ENCODE measurements around the gene PPIF.

The PPIF gene

DNA sequence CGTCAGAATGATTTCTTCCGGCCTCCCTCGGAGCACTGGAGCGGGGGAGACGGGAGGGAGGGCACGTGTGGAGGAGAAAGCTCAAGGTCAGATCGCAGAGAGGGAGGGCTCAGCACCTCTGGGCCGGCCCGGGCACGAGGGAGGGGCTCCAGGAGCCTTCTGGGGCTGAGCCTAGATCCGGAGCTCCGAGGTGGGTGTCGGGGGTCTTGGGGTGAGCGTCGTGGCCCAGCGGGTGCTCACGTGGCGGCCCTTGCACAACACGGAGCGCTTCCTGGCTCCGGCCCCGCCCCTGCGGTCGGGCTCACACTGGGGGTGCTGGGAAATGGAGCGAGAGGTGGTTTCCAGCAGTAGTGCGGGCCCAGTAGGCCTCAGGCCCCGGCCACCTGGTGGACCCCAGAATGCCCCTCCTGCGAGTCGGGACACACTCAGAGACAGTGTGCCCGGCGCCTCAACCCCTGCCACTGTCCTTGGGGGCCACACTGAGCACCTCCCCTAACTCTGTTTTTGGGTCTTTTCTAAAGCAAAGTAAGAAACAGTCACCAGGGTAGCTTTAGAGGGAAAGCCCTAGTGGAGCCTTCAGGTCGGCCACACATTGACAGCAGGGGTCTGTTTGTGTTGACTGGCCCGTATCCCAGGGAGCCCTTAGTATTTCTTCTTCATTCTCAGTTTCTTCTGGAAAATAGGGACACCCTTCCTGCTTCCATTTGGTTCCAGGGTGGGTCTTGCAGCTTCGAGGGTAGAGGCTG lies 798 bp downstream of the PPIF start:
- in situ Hi-C loops (cut with MboI; ENCODE audit: low sequenced_read_pairs), result no loop called here

DNA sequence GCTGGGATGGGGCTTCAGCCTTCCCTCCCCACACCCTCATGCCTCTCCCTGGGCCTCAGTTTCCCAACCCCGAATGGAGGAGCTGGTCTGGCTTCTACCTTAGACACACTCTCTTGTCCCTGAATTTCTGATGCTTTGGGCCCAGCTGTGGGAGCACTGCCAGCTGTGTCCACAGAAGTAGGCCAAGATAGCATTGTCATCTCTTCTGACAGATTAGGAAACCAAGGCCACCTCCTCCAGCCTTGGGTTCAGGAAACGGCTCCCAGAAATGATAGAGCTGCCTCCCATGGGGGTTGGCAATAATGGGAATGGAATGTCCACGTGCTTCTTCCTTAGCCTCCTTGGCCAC lies 1.3 kb downstream of the PPIF start:
- in situ Hi-C loops (cut with MboI; ENCODE audit: low sequenced_read_pairs), result no loop called here

DNA sequence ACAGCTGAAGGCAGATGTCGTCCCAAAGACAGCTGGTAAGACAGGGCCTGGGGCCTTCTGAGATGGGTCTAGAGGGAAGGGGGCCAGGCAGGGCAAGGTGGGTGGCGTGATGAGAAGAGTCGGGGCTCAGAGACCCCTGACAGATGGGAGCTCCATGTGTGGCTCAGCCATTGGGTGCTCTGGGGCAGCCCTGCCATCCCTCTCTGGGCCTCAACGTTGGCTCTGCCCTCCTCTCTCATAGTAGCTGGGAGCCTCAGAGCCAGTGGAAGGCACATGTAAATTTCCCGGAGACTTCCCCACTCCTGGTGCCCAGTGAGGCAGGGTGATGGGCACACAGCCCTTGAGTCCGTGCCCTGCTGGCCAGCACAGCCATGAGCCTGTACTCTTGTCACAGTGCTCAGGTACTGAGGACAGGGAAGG lies 1.8 kb downstream of the PPIF start:
- in situ Hi-C loops (cut with MboI; ENCODE audit: low sequenced_read_pairs), result no loop called here

DNA sequence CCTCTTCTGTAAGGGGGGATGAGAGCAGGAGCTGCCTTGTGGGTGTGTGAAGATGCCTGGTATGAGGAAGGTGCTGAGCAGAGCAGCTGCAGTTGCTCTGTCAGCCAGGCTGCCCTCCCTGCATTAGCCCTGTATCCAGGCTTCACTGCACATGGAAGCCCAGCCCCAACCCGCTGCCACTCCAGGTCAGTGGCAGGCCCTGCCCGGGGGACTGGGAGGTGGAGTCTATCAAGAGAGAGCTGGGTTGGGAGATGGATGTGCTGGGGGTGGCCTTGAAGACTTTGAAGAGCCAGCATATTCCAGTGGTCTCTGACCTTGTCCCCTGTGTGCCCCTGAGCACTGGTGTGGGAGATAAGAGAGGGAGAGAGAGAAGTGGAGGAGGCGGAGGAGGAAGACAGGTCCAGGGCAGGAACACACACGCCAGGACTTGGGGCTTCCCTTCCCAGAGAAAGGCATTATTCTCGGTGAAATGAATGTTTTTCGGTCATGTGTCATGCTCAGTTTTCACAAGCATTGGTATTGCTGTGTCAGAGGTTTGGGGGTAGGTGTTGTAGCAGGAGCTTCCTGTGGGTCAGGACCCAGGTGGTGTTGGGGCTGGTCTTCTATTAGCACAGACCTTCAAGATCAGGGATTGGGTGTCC lies 2.6 kb downstream of the PPIF start:
- in situ Hi-C loops (cut with MboI; ENCODE audit: low sequenced_read_pairs), result no loop called here

DNA sequence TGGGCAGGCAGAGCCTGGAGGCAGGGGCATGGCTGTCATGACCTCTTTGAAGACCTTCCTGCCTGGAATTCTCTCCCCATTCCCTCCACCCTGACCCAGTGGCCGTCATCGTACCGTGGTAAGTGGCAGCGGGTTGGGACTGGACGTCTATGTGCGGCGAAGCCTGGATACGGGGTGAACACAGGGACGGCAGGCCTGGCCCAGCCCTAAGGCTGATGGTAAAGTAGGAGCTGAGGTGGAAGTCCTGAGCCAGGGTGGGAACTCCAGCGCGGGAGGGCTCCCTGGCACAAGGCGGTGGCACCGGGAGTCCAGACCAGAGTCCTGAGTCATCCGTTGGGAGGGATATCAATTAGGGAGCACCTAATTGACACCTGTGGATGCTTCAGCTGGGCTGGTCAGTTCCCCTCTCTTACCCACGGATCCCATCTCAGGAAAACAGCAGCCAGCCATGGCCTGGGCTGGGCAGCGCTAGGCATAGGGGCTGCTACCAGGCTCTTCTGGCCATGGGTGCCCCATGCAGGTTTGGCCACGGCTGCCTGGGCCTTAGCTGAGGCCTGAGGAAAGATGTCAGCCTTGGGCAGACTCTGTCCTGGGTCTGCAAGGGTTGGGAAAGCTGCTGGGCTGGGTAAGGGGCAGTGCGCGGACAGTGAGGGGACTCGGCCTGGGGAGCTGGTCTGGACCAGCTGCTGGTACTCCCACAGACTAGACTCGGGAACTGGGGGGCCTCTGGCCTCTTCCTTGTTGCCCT lies 3.3 kb downstream of the PPIF start:
- in situ Hi-C loops (cut with MboI; ENCODE audit: low sequenced_read_pairs), result no loop called here

DNA sequence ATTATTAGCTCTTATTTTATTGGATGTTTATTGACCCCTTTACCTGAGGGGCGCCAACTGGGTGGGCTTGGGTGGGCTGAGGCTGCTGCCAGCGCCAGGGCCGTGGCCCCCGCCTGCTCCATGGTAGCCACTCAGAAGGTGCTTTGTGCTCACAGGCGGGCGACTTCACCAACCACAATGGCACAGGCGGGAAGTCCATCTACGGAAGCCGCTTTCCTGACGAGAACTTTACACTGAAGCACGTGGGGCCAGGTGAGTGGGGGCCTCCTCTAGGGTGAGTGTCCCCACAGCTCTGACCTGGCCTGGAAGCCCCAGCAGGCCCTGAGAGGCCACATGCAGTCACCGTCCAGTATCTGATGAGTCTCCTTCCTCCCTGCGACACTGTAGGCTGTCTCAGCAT lies 4.1 kb downstream of the PPIF start:
- in situ Hi-C loops (cut with MboI; ENCODE audit: low sequenced_read_pairs), result no loop called here

DNA sequence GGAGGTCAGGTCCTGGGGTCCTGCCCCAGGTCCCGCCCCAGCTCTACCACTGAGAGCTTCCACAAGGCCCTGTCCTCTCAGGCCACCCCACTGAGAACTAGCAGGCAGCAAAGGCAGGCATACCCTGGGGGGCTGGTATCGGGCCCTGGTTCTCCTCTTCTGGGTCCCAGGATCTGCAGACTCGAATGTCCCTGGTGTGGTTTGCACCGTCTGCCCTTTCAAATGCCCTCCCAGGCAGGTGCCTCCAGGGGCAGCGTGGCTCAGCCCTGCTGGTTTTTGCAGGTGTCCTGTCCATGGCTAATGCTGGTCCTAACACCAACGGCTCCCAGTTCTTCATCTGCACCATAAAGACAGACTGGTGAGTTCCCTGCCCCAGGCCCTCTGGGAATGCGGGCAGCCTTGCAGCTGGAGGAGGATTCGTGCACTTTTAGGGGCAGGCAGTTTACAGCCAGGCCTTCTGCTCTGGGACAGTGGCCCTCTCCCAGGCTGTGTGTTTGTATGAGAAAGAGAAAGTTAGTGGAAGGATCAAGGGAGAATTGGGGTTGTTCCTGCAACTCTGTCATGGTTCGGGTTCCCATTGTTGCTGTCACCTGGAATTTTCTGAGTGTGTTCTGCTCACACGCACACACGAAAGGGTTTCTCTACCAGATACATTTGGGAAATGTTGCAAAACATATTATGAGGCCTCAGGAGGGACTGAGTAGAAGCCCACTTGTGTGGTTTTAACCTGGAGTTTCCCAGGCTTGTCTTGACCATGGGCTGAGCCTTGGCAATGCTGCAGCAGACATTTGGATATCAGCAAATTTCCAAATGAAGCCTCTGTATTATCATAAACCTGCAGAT lies 5.0 kb downstream of the PPIF start:
- in situ Hi-C loops (cut with MboI; ENCODE audit: low sequenced_read_pairs), result no loop called here

DNA sequence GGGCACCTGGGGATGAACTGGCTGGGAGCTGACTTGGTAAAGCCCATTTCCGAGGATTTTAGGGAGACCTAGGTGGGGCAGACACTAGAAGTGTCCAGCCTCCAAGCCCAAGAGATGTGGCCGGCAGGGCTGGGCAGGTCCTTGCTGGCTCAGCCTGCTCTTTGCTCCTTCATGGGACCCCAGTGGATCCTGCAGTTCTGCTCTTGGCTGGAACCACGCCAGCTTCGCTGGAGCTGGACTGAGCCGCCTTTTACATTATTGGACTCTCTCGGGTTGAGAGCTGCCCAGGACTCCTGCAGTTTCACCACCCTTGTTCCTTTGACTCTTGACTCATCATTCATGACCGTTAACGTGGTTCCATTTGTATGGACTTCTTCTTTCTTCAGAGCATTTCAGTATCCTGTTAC lies 5.7 kb downstream of the PPIF start:
- in situ Hi-C loops (cut with MboI; ENCODE audit: low sequenced_read_pairs), result no loop called here

DNA sequence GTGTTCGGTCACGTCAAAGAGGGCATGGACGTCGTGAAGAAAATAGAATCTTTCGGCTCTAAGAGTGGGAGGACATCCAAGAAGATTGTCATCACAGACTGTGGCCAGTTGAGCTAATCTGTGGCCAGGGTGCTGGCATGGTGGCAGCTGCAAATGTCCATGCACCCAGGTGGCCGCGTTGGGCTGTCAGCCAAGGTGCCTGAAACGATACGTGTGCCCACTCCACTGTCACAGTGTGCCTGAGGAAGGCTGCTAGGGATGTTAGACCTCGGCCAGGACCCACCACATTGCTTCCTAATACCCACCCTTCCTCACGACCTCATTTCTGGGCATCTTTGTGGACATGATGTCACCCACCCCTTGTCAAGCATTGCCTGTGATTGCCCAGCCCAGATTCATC lies 6.5 kb downstream of the PPIF start:
- in situ Hi-C loops (cut with MboI; ENCODE audit: low sequenced_read_pairs), result no loop called here

DNA sequence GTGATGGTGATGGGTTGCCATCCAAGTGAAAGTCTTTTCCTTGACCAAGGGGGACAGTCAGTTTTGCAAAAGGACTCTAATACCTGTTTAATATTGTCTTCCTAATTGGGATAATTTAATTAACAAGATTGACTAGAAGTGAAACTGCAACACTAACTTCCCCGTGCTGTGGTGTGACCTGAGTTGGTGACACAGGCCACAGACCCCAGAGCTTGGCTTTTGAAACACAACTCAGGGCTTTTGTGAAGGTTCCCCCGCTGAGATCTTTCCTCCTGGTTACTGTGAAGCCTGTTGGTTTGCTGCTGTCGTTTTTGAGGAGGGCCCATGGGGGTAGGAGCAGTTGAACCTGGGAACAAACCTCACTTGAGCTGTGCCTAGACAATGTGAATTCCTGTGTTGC lies 6.9 kb downstream of the PPIF start:
- in situ Hi-C loops (cut with MboI; ENCODE audit: low sequenced_read_pairs), result no loop called here

DNA sequence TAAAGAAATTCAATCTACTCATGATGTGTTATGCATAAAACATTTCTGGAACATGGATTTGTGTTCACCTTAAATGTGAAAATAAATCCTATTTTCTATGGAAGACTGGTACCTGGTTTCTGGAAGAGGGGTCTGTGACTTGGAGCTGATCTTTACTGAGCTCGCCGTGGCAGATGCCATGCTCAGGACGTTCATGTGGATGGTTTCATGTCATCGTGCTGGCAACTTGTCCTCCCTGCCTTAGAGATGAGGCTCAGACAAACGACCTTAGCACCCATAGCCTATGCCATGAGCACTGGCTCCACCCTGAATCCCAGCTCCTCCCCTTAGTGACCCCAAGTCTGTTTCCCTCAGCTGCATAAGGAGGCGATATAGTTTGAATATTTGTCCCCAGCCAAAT lies 7.3 kb downstream of the PPIF start:
- in situ Hi-C loops (cut with MboI; ENCODE audit: low sequenced_read_pairs), result no loop called here

DNA sequence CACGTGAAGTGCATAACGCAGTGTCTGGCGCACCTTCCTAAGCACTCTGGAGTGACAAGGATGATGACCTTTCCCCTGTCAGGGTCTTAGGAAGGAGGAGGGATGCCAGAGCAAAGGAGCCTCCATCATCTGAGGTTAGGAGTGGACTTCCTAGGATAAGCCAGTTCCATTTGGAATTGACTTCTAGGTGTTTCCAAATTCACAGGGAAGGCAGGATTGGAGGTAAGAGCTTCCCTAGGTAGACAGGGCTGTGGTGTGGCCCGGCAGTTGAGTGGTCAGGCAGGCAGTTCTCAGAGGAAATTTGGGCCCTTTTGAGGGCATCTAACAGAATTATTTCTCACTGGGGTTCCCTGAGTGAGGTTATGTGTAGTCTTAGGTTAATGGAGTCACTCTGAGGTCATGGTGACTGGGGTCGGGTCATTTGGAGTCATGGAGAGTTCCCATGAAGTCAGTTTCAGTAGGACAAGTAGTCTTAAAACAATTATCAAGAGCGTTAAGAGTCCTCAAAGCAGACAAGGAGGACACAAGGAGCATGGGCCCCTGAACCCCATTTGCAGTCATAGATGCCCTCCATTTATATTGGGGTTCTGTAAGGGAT lies 8.2 kb downstream of the PPIF start:
- in situ Hi-C loops (cut with MboI; ENCODE audit: low sequenced_read_pairs), result no loop called here

DNA sequence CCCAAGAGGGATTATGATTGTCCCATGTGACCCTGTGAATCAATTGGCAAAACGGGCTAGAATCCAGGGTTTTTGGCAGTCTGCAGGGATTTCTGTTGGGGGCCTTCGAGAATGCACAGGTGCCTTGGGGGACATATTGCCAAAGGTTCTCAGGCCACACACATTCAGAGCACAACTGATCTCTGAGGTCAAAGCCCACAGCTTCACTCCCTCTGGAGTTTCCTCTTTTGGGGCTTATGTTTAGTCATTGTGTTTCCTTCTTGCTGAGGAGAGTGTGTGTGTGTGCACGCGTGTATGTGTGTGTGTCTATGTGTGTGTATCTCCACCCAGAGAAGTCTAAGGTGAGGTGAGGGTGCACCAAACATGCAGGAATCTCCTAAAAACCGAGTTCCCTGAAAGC lies 8.8 kb downstream of the PPIF start:
- in situ Hi-C loops (cut with MboI; ENCODE audit: low sequenced_read_pairs), result no loop called here

DNA sequence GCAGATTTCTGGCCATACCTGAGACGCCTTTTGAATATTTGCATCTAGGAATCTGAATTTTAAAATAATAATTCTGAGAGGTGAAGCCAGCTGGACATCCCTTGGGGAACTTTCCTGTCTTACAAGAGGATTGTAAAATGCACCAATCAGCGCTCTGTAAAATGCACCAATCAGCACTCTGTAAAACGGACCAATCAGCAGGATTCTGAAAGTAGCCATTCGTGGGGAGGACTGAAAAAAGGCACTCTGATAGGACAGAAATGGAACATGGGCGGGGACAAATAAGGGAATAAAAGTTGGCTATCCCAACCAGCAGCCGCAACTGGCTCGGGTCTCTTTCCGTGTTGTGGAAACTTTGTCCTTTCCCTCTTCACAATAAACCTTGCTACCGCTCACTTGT lies 9.9 kb downstream of the PPIF start:
- in situ Hi-C loops (cut with MboI; ENCODE audit: low sequenced_read_pairs), result no loop called here

DNA sequence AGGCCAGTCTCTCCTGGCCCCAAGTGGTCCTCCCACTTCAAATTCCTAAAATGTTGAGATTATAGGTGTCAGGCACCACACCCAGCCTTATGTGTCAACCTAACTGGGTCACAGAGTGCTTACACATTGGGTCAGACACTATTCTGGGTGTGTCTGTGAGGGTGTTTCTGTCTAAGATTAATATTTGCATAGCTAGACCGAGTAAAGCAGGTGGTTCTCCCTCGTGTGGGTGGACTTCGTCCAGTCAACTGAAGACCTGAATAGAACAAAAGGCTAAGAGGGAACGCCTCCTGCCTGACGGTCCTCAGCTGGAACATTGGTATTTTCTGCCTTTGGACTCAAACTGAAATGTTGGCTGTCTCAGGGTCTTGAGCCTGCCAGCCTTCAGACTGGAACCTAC lies 11.5 kb downstream of the PPIF start:
- in situ Hi-C loops (cut with MboI; ENCODE audit: low sequenced_read_pairs), result no loop called here

DNA sequence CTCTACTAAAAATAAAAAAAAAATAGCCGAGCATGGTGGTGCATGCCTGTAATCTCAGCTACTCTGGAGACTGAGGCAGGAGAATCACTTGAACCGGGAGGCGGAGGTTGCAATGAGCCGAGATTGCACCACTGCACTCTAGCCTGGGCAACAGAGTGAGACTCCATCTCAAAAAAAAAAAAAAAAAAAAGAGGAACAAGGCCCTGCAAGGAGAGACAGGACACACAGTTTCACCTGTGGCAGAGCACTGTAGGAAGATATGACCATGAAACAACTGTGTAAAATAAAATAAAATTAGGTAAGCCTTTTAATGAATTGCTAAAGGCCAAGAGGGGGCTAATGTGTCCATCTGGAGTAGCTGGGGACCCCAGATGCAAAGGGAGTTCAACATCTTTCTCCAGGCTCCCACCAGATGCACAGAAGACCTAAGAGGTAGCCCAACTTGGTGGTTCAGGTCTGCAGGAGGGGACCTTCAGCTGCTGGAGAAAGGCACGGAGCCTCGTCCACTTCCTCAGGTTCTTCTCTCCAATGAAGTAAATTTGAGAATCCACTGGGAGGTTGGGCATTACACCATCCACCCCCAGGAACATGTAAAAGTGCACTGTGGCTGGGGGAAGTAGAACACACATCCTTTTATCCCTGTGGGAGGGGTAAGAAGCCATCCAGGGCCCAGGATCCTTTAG lies 12.7 kb downstream of the PPIF start:
- in situ Hi-C loops (cut with MboI; ENCODE audit: low sequenced_read_pairs), result no loop called here

DNA sequence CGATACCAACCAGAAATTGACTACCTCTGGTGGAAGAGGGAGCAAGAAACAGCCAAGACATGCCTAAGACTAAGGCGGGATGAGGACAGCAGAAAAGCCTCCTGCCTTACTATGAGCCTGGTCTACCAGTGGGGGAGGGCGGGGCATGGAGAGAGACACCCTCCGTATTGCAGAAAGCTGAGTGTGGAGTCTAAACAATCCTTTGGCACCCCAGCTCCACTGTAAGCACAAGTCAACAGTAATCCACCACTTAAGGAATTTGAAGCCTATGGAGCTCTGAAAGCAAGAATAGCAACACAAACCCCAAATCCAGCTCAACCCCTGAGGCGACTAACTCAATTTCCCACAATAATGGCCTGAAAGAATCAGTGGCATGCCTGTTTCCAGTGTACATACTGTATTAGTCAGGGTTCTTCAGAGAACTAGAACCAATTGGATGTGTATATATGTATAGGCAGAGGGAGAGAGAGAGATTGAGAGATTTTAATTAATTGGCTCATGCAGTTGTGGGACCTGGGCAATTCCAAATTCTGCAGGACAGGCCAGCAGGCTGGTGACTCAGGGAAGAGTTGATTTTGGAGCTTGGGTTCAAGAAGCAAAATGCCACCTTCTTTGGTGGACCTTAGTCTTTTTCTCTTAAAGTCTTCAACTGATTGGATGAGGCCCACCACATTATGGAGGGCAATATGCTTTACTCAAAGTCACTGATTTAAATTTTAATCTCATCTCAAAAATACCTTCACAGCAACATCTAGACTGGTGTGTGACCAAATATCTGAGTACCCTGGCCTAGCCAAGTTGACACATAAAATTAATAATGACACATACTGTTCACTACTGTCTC lies 13.5 kb downstream of the PPIF start:
- in situ Hi-C loops (cut with MboI; ENCODE audit: low sequenced_read_pairs), result no loop called here

DNA sequence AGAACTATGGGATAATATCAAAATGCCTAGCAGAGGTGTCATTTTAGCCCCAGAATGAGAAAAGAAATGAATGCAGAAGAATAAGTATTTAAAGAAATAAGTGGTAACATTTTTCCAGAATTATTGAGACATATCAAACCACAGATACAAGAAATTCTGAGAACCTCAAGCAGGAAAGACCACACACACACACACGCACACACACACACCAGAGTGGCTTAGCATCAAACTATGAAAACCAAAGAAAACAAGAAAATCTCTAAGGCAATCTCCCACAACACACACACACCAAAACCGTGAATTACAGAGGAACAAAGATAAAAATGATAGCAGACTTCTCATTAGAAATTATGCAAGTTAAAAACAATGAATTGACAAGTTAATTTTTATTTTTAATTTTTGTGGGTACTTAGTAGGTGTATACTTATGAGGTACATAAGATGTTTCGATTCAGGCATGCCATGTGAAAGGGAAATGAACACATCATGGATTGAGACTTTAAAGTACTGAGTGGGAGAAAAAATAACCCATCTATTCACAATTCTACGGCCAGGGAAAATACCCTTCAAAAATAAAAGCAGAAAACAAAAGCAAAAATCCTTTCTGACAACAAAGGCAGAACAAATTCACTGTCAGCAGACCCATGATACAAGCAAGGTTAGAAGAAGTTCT lies 14.6 kb downstream of the PPIF start:
- in situ Hi-C loops (cut with MboI; ENCODE audit: low sequenced_read_pairs), result no loop called here

Data from HL-60/S4 treated with phorbol 12-myristate 13-acetate at 8.2 ng/mL for 4 days and 3 days (cell line).